GM18505 (cell line): Measurements from ENCODE around the gene SPTSSB.

Experiments used
- ATAC-seq: cut with Tn5 transposase; IDR thresholded peaks from one replicate; pipeline ENCODE4 v1.9.1; 2021; ENCODE audit not compliant: unreplicated experiment
- POLR2A ChIP-seq: IDR thresholded peaks from 4 replicates; pipeline ENCODE4 v1.6.1; 2011; ENCODE audit warnings: borderline replicate concordance; ENCODE audit not compliant: insufficient read depth, insufficient read length; ENCODE audit errors: extremely low read depth

SPTSSB gene

DNA sequence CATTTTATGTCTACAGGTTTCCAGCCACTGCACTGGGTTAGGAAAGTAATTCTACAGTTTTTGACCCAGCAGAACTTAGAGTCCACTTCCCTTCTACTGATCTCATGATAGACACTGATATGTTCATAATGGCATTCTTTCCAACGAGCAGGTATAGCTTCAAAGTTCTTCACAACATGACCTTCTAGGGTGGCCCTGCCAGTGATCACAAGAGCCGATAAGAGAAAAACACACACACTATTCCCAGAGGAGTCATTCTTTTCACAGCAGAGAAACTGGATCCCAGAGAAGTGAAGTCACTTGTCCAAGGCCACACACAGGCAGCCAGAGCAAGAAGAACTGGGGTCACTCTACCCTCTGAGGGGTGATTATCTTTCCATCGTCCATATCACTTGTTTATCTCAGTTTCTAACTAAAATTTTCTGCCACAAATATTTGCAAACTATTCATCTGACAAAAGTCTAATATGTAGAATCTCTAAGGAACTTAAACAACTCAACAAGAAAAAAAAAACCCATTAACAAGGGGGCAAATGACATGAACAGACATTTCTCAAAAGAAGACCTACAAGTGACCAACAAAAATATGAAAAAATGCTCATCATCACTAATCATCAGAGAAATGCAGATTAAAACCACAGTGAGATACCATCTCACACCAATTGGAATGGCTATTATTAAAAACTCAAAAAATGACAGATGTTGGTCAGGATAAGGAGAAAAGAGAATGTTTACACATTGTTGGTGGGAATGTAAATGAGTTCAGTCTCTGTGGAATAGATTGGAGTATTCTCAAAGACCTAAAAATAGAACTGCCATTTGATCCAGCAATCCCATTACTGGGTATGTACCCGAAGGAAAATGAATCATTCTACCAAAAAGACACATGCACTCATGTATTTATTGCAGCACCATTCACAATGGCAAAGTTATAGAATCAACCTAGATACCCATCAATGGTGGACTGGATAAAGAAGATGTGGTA lies 31.5 kb downstream of the SPTSSB start:
- ATAC-seq, result no peak
- TF ChIP-seq POLR2A, result no peak

DNA sequence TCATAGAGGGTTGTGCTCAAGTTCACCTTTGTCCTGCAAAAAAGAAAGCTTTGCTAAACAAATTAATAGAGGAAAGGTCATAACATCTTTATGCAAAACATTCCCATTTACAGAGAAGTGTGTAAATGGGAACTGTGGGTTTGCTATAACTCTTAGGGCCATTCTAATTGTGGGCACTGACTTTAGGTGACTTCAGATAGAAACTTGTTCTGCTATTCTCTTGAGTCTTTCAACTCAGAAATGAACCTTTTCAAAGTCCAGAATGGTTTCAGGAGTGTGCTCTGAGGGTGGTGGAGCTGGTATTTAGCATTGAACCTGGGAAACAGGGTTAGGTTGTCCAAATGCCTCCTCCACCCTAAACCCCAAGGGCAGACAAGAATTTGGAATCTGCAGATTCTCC lies 34.0 kb downstream of the SPTSSB start:
- no peak for ATAC-seq
- TF ChIP-seq POLR2A, result no peak

DNA sequence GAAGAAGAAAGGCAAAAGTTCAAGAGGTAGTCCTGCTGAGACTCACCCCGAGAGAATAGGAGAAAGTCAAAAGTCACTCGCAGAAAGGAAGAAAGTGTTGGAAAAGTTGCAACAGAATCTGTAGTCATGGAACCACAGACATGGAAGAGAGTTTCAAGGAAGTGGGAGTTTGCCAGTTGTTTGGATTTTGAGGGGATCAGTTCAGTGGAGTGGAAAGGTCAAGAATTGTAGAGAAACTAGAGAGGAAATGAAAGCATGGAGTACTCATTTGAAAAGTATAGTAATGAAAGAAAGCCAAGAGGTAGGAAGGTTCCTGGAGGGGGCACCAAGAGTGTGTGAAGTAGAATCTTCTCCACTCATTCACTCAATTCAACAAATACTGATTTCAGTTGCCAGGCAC lies 34.7 kb downstream of the SPTSSB start:
- ATAC-seq, result peak; percentile 52

DNA sequence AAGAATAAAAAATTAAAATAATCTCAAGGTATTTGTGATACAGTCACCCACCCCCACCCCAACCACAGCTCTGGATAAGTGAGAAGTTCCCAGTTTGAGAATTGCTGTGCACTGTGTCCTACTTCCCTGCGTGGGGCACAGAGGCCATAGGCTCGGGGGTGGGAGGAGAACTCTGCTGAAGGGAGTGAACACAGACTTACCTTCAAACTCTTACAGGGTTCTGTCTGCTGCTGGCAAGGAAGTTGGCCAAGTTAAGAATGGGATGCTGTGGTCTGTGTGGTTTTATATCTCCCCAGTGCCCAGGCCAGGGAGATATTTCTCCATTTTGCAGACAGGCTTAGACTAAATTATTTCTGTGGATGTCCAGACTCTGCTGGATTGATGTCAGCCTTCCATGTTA lies 37.6 kb downstream of the SPTSSB start:
- no peak for TF ChIP-seq POLR2A

More for the DNA sequence above, 34.7 kb downstream of the SPTSSB start:
- TF ChIP-seq POLR2A, result no peak

DNA sequence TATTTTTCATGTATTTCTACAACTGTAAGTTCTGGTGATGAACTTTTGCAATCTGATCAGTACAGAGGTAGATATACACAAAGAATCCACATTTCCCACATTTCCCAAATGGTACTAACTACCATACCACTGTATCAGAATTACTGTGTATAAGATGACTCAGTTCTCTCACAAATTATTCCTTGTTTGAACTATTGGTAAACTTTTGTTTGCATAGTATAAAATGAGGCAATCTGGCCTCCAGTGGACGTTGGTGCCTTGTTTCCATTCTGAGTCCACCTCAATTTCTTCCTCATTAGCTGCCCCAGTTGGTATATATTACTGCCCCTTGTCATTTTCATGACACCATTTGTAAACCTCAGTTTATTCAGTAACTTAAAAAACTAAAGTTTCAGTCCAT lies 38.5 kb downstream of the SPTSSB start:
- TF ChIP-seq POLR2A, result no peak
- no peak for ATAC-seq

More for the DNA sequence above, 37.6 kb downstream of the SPTSSB start:
- no peak for ATAC-seq

DNA sequence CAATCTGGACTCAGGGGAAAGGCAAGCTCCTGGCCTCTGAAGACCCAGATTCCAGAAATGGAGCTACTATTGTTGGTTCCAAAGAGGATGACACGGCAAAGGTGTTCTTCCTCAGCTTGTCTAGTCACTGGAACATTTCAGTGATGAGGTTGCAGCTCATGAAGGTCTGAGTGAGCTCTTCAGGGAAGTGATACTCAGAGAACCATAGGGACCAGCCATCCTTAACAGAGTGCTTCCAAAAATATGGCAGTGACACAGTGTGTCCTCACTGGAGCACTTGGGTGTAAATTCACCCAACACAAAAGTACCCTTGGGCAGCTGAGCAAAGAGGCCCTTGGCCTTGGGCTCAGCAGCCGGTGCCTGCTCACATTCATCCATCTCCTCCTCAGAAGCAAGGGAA lies 46.3 kb downstream of the SPTSSB start:
- TF ChIP-seq POLR2A, result no peak
- ATAC-seq, result no peak

DNA sequence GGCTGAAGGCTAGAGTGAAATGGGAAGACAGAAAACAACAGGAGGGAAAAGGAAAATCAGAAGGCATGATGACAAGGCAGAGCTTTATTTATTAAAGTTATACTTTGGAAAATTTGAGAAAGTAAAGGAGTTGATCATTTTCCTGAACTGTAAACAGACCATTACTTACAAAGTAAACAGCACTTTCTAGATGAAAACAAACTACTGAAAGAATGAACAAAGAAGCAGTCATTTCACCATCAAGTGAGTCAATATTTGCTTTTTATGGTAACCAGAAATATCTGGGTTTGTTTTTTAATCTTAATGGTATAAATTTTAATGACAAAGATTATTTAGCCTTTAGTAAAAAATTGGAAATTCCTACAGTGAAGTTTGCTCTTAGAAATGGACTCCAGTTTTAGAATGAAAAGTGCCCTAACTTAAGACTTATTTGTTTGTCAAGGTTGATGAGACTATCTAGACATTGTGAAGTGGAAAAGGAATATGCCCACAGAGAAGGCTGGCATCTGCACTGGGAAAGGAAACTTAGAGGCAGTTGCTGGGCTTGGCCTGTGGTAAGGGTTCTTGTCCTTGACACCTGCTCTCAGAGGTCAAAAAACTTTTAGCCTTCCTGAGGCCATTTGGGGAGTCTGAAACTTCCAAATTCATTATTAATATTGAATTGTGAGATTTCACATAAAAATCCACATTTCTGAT lies 47.2 kb downstream of the SPTSSB start:
- no peak for TF ChIP-seq POLR2A
- no peak for ATAC-seq

DNA sequence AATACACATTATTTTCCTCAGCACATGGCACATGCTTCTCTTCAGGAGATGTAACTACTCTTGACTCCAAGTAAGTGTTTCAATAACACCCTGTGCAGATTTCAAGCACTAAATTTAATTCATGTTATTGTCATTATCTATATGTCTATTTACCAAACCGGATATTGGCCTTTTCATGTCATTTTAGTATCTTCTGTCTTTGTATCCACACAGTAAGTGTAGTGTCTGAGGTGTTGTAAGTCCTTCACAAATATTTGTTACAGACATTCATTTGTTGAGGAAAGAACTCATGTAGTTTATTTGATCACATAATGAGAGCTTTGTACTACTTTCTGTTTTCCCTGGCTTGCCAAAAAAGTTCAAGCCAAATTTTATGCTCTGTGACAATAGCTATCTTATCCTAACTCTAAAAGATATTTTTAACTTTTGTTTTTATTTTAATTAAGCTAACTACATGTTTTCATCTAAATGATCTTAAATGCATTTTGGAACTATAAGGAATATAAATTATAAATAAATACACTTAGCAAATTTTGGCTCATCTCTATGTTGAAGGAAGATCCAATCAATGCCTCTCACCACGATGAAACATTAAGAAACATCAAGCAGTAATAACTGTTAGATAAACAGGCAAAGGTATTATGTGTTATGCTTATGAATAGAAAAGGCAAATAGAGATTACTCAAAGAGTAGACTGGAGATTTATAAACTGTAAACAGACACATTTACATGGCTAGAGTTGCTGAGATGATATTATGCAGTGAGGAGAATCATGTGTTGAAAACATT lies 48.3 kb downstream of the SPTSSB start:
- no peak for ATAC-seq
- no peak for TF ChIP-seq POLR2A

DNA sequence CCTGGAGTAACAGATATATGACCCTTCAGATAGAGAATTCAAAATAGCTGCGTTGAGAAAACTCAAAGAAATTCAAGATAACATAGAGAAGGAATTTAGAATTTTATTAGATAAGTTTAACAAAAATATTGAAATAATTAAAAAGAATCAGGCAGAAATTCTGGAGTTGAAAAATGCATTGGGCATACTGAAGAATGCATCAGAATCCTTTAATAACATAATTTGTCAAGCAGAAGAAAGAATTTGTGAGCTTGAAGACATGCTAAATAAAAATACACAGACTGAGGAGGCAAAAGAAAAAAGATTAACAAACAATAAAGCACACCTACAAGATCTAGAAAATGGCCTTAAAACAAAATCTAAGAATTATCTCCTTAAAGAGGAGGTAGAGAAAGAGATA lies 50.5 kb downstream of the SPTSSB start:
- TF ChIP-seq POLR2A, result no peak
- no peak for ATAC-seq

DNA sequence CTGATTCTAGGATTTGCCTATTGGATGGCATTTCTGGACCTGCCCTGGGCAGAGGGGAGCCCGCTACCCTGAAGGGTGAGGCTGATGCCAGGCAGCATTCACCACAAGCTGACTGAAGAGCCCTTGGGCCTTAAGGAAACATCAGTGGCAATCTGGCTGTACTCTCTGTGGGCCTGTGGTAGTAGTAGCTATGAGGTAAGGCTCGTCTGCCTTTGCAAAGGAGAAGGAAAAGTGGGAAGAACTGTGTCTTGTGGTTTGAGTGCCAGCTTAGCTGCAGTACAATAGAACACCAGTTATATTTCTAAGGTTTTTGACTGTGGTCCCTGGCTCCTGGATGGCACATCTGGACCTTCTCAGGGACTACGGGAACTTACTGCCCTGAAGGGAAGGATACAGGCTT lies 51.5 kb downstream of the SPTSSB start:
- no peak for TF ChIP-seq POLR2A
- no peak for ATAC-seq

DNA sequence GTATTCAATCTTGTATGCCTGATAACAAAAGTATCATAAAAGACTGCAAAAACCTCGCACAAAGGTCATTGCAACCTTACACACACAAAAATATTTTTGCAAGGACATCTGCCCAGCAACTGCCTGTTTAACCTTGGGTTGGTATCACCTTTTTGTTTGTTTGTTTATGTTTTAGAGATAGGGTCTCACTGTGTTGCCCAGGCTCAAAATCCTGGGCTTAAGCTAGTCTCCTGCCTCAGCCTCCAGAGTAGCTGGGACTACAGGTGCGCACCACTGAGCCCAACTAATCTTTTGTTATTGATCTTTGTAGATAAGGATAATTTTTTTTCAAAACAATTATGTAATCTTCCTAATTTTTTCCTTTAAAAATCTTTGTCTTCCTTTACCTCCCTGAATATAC lies 54.2 kb downstream of the SPTSSB start:
- ATAC-seq, result no peak
- no peak for TF ChIP-seq POLR2A

DNA sequence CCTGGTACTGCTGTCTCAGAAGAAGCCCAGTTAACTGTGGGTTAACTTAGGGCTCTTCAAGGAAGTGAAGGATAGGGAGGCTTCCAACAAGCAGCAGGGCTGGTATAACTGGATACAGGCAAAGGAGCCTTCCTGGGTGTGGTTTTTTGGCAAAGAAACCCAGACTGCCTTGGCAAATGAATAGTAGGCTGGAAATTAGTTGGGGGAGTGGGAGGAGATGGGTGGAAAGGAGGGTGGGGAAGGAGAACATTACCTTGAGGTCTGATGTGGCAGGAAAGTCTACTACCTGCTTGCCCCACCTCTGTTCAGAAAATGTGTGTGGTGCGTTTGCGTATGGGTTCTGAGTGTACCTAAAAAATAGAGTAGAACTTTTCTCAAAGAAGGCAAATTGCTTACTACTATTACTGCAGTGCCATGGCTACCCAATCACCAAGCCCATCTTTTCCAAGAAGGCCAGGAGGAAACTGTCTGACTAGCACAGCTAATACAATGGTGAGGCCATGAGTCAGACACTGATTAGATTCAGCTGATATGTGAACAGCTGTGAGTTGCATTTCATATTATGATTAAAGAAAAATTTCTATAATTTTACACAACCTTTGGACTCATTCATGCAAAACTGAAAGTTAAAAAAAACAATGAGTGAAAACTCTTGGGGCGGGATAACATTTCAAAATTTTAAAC lies 55.2 kb downstream of the SPTSSB start:
- no peak for TF ChIP-seq POLR2A
- ATAC-seq, result no peak
